HG03095 (cell line): ENCODE measurements around the gene NTRK3.

Experiments
- ATAC-seq: cut with Tn5 transposase; IDR thresholded peaks from one replicate; pipeline ENCODE4 v1.9.1; 2021; ENCODE audit warnings: moderate library complexity; ENCODE audit not compliant: unreplicated experiment

NTRK3 gene

DNA sequence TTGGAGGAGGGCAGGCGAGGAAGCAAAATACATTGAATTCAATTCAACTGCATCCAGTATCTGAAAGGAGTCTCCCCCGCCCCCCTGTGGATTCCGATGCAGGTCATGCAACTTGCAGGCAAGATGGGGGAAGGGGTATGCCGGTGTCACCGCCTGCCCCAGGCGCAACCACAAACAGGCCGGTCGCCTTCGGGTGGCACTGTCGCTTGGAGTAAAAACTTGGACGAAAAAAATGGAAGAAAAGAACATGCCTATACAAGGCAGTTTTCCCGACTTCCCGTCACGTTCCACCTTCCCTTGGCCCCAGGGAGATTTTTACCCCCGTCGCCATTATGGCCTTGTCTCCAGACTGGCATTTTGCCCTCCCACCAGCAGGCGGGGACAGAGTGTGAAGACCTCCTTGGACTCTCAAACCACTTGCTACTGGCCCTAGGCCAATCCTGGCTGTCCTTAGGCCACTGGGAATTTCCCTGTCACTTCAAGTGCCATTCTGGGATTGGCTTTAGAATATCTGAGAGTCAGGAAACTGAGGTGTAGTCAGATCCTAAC lies 1.6 kb upstream of the NTRK3 start:
- ATAC-seq: no peak

DNA sequence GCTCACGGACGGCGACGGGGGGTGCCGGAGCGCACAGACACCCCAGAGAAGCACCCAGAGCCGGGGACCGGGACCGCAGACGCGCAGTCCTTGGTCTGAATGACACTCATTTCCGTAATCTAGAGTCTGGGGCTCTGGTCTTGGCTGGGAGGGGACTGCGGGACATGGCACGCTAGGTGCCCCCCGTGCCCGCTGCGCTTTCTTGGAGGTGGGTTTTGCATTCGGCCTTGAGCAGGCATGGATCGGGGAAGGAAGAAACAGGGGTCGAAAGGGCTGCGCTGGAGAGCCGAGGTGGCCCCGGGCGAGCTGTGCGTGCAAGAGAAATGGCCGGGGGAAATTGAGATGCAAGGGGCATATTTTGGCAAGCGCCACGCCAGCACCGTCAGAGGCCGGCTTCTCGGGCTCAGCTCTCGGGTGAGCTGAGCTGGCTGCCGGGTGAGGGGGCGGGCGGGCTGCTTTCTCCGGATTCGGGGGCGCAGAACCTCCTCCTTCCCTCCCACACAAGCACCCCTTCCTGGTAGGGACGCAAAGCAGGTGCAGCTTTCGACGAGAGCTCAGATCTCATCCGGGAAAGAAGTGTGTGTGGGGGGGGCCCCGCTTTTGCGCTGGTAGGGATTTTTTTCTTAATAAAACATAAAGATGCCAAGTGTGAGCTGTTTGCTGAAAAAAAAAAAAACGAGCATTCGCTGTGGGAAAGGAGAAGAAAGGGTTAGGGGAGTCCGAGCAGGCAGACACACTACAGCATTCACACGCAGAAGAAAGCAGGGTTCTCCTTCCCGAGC lies 963 bp upstream of the NTRK3 start:
- ATAC-seq: no peak

DNA sequence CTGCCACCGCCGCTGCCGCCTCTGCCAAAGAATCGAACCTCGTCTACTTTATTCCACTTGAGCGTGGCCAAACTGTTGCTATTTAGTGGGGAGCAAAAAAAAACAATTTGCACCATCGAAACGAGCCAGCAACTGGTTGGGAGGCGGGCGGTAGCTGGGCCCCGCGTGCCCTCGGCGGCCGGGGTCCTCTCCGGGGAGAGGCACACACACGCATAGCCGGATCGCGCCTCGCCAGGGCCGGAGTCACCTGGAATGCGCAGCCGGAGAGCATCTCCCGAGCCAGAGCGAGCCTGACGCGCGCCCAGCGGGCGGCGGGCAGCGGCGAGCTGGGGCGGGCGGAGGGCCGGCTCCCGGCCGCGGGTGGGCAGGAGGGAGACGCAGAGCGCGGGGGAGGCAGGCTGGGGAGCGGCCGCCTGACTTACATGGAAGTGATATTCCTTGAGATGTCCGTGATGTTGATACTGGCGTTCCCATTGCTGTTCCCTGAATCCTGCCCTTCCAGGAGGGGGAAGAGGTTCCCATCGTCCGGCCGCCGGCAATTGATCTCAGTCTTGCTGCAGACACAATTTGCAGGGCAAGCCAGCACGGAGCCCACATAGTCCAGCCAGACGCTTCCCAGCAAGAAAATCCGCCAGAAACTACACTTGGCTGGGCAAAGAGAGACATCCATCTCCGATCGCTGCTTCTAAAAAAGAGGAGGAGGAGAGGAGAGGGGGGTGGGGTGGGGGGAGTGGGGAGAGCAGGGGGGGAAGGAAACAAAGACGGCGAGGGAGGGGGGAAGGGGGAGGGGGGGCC lies 858 bp downstream of the NTRK3 start:
- no peak for ATAC-seq

DNA sequence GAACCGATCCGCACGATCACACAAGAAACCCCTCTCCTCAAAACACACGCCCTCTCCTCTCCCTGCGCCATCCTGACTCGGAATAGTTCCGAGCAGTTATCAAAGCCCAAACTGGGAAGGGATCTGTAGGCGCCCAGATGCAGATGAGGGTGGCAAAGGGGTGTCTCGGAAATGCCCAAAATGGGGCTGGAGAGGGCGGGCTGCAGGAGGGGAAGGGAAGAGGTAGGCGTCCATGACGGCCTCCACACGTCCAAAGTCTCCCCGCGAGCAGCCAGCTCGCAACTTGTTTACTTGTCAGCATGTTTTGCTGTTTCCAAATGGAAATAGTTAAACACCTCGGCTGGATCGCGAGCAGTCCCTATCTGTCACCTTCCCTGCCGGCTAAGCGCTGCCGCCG lies 1.5 kb downstream of the NTRK3 start:
- no peak for ATAC-seq

DNA sequence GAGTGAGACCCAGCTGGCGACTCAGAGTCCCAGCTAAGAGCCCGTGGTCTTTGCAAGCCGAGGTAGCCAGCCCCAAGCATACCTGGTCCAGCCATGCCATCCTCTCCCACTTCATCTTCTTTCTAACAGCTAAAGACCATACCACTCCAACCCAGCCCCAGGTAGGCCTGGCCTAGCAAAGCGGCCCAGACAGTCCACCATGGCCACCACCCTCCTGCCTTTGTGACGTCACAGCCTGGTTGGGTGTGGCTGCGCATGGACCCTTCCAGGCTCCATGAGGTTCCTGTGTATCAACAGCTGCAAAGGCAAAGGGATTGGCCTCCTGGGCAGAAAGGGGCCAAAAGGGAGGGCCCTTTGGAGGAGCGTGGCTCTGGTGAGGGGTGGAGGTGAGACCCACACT lies 4.1 kb downstream of the NTRK3 start:
- ATAC-seq: no peak

DNA sequence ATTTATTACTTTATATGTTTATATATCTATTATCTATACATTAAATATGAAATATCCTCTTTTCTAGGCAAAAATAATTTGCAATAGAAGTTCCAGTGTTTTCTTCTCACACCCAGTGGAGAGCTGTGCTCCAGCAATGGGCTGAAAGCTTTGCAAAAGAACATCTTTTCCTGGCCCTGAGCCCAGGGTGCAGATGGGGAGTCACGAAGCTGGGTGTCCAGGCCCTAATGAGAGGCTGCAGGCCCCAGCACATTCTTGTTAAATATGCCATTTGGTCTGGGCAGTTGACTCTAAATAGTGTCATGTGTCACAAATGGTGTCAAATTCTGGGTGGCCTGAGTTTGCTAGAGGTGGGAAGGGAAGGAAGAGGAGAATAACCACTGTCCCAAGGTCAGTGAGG lies 5.7 kb downstream of the NTRK3 start:
- no peak for ATAC-seq

DNA sequence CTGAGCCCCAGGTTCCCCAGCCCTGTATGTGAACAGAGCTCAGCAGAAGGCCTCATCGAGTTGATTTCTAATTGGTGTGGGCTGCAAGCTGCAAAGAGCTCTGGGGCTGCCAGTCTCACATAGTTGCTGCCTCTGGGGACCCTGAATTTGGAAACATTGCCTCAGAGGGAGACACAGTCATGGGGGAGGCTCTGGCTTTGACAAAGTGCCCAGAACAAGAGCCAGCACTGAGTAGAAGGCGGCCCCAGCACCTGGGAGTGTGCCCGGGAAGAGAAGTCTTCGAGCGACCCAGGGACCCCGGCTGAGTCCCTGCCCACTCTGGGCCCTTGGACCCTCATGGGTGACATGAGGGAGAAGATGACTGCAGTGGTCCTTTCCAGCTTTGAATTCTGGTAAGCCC lies 7.3 kb downstream of the NTRK3 start:
- ATAC-seq: no peak

DNA sequence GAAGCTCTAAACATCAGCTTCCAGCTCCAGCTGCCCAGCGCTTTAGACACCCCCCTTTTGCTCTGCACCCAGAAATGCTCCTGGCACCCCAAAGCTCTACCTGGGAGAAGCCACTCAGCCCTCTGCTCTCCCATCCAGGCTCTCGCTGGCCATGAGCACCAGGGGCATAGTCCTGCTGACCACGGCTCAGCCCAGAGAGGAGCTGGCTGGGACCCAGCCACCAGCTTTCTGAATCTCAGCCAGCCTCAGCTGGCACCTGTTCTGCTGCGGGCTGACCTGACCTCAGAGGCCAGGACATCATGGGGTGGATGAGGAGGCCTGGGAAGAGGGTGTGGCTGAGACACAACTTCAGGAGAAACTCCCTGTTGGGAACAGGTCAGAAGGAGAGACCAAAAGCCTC lies 8.6 kb downstream of the NTRK3 start:
- no peak for ATAC-seq

DNA sequence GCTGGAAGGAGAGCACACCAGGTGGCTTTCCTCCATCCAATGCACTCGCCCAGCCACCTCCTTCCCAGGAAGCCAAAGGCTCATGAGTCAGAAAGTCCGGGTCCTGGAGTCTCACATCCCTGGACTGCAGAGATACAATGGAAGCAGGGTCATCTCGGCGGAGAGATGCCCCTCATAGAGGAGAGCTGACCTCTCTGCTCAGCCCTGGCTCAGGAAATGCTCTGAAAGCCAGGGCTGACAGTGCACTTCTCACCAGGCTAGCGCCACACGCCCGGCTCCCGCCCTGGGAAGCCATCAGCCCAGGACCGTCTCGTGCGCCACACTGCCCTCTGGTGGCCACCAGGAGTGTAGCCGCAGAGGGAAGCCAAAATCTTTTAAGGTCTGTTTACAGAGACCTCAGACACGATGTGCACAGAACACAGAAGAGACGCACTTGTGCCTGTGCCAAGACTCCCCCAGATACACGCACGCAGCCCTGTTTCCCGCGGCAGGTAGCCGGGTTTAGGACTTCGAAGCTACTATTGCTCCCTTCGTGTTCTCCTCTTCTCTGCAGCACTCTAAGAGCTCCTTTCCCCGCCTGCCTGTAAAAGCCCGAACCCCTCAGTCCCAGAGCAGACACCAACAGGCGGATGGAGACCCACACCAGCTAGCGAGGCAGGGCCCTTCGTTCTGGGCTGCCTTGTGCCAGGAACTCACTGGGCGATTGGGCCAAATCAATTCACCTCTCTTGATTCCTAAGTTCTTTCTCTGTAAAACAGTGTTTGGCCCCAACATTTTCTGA lies 9.7 kb downstream of the NTRK3 start:
- peak; percentile 68 for ATAC-seq

DNA sequence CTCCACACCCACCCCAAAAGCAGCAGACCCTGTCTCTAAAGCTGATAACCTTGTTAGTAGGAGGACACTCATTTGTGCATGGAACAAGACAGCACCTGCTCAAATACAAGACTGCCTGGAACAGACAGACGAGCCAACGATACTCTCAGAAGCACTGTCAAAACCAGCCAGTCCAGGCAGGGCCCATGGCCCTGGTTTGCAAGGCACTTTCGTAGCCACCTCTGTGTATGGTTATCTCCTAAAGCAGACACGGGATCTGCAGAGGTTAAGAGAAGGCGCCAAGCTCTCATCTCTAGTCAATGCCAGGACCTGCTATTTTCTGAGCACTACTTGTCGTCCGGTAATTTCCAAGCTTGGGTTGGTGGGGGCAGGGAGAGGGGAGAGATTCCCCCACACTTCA lies 10.5 kb downstream of the NTRK3 start:
- ATAC-seq: no peak

DNA sequence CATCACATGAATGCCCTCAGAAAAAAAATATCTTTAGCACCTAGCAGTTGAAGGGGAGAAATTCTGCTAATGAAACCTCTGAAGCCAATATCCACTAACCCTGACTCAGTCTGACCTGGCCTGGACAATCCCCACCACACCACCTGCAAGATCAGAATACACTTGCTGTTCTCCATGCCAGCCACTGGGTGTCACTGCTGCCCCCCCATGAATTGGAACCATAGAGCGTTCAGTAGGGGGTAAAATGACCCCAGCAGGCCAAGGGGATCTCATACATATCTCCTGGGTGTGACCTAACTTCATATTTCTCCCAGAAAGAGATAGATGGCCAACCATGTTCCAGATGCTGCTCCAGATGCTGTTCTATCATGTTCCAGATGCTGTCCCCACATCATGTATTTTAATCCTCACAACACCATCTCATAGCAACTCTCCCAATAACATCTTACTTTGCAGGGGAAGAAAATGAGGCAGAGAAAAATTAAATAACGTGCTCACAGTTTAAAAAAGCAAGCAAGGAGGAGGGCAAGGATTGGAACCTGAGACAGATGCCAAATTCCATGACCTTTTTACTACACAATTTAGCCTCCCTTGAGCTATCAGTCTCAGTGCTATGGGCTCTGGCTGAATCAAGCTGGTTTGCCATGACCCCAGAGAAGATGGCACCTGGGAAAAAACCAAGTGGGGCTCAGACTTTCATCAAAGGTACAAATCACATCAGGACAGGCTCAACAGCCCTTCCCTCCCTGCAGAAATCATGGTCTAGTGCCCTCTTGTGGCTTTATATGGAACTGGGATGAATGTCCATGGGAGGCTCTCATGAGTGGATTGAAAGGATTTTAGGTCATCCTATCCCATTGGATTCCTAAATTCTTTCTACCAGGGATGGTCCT lies 12.4 kb downstream of the NTRK3 start:
- ATAC-seq: no peak

DNA sequence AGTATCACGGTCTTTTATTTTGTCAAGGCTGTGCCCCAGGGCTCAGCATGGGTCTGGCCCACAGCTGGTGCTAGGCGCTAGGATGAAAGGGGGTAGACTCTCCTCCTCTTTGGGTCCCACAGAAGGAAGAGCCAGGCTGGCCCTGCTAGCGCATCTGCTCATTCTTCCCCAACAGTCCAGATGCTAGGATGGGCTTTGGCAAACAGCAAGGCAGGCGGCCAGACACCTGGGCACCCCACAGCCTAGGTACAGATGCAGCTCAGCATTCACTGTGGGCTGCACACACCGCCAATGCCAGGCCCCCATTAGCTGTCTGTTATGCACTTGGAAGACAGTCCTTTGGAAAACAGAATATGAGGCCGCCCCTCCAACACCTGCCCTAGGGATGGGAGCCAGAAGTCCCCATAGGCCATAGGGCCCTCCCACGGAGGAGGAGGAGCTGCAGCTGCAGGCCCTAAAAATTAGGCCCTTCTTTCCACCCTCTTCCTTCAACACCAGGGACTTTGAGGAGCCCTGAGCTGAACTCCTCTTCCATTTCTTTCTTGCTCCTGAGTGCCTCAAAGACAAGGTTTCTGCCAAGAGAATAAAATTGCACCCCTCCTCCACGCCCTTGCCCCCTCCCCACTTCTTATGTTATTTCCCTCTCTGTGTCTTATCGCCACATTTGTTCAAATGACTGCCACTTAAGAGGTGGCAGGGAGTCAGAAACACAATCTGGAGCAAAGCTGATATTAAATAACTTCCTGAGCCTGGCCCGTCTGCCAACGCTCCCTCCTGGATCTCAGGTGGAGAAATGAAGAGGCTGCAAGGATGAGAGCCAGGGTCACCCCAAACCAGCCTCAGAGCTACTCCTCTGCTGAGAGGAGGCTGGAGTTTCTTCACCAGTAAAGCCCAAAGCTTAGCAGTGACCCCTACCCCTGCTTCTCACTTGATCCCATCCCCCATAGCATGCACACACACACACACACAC lies 13.7 kb downstream of the NTRK3 start:
- no peak for ATAC-seq

DNA sequence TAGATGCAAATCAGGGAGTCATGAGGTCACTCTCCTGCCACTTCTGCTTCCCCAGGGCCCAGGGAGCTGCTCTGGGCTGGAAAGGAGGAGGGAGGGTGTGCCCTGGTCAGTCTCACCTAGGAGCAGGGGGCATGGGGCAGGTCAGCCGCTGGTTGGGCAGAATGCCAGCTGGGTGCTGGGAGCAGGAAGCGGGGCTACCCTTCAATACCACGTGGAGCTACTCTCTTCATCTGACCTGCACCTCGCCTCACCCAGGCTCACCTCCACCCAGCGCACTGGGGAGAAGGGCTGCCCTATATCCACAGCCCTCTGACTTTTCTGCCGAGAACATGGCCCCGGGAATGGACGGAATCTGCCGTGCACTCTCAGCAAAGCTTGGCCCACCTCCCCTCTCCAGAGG lies 15.1 kb downstream of the NTRK3 start:
- no peak for ATAC-seq

DNA sequence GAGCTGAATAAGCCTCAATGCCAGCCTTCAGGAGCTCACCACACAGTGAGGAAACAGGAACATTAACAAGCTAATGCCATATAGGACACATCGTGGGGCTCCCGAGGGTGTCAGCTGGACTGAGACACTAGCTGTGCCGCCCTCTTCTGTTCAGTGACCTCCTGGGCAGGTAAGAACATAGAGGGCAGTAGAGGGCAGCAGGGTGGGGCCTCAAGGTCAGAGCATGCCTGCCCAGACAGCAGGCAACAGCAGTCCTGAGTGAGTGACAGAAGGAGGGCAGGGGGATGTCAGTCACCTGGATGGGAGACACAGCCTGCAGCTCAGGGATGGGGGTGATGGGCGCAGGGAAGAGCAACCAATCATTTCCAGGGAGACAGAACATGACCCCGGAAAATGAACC lies 15.5 kb downstream of the NTRK3 start:
- no peak for ATAC-seq

DNA sequence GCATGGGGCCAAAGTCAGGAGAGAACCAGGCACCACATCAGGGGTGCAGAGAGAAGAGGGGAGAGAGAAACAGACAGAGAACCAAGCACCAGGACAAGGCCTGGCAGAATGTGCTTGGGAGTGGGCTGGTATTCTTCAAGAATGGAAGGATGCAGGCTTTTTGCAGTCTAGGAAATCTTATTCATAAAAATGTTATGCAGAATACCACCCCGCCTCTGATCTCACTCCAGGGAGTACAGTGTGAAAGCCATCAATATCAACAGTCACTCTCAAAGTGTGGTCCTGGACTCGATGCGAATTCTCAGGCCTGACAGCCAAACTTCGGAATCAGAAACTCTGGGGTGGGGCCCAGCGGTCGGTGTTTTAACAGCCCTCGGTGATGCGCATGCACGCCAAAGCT lies 16.9 kb downstream of the NTRK3 start:
- ATAC-seq: no peak

DNA sequence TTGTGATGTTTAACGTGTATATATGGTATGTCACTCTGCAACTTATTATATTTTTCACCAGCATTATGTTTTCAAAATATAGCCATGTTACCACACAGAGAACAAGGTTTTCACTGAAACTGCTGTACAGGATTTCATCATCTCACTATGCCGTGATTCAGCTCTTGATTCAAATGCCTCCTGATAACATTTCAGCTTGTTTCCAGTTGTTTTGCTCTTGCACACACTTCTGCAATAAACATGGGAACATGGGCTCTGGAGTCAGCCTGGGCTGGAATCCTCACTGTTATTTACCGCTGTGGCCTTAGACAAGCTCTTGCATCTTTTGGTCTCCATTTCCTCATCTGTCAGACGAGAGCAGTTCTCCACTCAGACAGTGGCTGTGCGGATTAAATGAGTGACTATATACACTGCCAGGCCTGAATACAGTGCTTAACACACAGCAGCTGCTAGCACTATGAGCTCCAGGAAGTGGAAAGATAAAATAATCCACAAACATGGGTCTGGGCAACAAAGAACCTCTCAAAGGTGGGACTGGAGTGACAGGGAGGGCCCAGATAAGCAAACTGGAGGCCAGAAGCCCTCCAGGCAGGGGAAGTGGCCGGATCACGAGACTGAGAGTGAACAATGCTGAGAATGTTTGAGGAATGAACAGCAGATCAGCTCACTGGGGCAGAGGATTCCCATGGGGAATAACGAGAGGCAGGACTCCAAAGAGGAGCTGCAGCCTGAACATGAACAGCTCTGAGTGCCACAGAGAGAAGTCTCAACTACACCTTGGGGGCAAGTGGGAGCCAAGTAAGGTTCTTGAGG lies 17.7 kb downstream of the NTRK3 start:
- ATAC-seq: no peak

DNA sequence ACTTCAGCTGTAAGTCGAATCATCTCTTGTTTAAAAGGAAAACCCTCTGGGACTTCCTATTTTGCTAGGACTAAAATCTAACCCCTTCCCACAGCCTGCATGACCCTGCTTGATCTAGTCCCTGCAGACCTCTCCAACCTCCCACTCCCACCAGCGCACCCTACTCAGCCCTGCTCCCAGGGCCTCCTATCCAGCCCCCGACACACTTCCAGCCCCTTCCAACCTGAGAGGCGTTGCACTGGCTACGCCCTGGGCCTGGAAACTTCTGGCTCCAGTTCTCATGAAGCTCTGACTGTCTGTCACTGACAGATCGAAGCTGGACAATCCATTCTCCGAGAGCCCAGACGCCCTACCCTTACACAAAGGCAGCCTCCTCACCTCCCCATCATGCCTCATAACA lies 21.8 kb downstream of the NTRK3 start:
- no peak for ATAC-seq

DNA sequence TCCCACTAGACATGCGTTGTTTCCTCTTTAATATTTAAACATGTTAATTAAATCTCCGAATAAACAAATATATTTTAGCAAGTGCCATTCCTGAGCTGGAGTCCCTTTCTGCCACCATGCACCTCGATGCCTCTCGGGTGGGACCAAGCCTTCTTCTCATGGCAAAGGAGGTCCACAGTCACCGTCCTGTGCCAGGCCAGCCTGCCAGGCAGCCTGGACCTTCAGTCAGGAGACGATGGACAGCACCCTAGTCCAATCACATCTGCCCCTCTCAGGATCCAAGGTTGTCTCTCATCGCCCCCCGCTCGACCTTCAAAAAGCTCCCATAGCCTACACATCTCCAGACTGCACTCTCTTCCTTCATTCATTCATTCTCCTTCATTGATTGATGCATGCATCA lies 22.6 kb downstream of the NTRK3 start:
- ATAC-seq: no peak
